HG02623 (cell line): Measurements from ENCODE around the gene KIRREL3.

Source experiments
- ATAC-seq: cut with Tn5 transposase; IDR thresholded peaks from one replicate; pipeline ENCODE4 v1.9.1; 2021; ENCODE audit warnings: moderate library complexity; ENCODE audit not compliant: unreplicated experiment

The KIRREL3 gene

DNA sequence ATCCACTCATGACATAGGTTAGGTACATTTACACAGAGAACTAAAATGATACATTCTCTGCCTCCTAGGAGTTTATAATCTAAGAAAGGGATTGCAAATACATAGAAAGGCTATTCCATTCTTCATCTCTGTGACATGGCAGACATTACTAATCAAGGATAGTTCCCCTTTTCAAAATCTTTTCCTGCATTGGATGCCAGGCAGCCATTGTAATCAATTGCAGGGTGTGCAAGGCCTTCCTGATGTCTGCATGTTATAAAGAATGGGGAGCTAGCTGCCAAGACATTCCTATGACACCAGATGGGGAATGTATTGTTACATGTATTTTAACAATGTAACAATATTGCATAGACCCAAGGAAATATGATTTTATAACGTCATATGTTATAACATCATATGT lies 82.0 kb downstream of the KIRREL3 start:
- ATAC-seq, result no peak

DNA sequence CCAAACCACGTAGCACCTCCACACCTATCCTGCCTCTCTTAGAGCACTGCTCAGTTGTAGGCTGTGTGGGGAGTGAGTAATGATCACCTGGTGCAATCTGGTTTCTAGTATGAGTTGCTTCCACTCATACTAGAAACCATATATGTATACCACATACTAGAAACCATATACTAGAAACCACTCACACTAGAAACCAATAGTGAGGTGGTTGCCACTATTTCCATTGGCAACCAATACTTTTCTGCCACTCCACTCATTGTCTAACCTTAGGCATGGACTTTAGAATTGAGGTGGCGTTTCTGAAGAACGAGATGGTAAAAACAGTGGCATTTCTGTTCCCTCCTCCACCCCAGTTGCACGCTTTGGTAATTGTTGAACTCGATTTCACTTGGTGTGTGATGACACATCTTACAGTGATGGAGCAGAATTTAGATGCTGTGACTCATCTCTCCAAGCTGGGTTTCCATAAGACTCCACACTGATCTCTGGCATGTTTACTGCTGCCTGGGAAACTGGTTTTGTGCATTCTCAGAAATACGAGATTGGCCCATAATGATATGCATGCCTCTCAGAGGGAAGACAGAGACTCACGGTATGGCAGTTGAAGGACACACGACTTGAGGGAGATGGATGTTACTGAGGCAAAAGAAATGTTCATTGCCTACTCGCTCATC lies 82.9 kb downstream of the KIRREL3 start:
- ATAC-seq, result peak; percentile 93

DNA sequence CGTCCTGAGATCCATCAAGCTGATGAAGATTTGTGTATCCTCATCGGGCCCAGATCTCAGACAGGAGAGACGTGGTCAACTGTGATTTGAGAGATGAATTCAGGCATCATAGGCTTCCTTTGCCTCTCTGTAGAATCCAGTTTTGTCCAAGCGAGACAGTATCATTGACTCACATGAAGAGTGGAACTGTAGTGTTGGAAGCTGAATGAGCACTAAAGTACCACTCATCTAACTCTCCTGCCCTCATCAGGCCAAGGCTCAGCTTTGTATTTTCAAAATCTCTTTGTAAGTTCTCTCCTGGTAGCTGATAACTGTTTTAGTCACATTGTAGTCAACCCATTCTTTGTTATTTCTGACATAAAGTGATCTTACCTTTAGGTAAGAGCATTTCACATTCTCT lies 85.1 kb downstream of the KIRREL3 start:
- no peak for ATAC-seq

DNA sequence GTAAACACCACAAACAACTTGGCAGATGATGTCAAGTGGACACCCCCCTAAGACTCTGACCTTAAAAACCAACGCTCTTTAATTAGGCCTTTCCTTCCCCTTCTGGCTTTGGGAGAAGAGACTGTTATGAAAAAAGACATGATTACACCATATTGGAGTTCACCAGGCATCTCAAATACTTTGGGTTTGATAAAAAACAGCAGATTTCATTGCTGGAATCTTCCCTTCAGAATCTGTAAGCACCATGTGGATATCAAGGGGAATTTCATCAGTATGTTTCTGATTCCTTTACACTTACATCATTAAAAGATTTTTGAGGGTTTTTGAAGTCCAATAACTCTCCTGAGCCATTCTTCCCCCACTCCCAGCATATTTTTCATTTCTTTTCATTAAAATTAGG lies 85.6 kb downstream of the KIRREL3 start:
- ATAC-seq, result no peak

DNA sequence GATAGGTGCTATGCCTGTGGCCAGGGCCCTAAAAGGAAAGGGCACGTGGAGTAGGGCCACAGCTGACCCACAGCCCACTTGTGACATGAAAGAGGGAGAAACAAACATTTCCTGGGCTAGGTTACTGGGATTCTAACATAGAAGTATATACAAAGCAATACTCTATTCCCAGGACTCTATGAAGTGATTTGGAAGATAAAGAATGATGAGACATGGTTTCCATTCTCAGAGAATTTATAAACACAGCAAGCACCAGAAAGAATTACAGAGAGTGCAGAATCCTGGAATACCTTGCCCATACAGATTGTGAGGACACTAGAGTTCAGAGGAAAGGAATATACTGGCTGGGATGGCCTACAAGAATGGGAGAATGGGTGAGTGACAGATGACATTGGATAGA lies 86.4 kb downstream of the KIRREL3 start:
- ATAC-seq, result no peak

DNA sequence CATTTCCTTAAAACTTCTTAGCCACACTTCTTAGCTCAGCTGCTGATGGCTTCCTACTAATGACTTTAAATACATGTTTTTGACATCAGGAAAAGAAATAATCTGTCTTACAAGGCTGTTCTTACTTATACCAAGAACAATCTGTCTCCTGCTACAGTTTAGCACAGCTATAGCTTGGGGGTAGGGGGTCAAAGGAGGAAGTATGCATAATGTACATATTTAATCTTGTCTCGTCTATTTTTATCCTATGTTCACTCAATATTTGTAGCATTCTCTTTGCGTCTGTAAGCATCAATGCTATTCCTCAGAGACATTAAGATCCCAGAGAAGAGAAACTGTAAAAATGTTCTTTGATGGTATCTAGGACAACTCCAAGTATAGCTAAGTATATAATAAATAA lies 96.0 kb downstream of the KIRREL3 start:
- ATAC-seq, result no peak

DNA sequence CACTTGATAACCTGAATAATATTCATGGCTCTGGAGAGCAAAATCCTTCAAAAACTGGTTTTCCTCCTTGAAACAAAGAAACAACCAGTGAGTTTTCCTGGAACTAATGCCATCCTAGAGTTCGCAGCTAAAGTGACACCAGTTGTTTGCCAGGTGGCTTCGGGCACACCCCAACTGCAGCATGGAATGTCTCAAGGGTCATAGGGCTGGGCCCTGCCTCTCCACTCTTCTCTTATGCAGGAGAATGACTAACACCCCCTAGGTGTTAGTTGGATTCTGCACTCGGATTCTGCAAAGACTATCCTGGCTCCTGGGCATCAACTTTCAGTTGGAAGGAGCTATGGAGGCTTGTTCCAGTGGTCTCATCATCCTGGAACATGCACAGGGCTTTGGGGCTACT lies 98.8 kb downstream of the KIRREL3 start:
- no peak for ATAC-seq

DNA sequence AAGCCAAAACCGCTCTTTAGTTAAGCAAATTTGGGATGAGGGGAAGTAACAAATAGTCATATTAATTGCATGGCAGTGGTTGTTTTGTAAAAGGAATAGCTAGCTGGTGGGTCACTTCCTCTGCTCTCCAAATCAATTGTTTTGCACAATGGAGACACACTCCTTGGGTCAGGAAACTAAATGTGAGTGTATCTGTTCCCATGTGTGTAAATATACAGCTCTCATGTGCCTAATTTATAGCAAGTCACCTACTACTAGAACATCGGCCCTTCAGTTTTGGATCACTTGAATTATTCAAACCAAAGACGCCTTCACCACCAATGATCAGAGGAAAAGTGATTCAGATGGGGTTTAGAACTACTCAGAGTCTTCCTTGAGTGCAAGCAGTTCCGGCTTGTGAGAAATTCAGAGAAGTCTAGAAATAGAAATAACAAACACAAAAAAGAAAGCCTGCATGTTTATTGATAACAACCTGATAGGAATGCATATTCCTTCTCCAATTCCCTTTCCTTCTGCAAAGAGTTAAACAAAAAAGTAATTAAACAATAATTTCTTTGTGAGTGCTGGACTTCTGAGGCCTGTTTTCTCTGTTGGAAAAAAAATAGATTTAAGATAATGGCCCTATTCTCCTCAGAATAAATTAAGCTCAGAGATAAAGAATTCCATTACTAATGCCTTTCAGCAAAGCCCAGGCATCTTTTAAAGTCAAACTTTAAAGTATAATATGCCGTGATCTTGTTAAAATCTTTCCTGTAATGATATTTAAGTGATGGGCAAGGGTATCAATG lies 100.4 kb downstream of the KIRREL3 start:
- no peak for ATAC-seq

DNA sequence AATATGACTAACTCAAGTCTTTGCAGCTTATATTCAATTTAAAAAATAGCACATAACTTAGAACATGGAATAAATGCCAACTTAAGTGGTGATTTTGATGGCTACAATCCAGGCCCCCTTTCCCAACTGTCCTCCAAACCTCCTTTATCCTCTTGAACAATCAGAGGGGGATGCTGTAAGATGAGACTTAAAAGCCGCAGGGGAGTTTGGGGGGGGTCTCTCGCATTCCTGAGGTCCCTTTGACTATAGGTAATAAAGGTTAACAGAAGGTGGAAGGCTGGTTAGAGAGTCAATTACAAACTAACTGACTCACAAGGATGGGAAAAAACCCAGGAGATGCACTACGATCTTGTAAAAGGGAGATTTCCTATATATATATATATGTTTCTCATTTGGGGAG lies 101.8 kb downstream of the KIRREL3 start:
- ATAC-seq, result no peak

DNA sequence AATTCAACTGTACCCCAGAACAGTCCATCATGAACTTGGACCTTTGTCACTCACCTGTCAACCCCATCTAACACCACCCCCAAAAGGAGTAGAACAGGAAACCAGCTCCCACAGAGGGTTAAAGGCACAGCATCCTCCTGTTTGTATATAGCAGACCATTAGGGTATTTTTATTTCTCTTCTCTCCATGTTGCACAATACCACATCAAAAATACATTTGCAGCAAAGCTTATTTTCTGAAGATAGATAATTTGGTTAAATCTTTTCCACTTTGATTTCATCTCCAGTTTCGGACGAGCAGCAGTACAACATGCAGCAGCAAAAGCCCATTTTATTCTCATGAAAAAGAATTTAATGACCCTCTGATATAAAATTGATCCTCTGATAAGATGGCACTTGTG lies 103.1 kb downstream of the KIRREL3 start:
- no peak for ATAC-seq

DNA sequence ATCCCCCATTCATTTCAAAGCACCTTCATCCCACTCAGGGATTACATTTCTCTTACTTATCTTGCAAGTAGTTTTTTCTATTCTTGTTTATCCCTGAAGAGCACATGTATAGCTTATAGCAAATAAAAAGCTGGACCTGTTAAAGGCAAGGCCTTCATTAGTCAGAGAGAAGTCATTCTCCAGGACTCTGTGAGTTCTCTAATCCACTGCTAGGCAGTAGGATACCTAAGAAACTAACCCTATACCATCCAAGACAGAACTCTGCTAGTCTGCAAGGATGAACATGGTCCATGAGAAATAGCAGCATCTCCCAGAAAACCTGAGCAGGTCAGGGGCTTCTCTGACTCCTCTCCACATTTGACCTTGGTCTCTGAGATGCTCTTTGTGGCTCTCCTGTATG lies 104.5 kb downstream of the KIRREL3 start:
- no peak for ATAC-seq

DNA sequence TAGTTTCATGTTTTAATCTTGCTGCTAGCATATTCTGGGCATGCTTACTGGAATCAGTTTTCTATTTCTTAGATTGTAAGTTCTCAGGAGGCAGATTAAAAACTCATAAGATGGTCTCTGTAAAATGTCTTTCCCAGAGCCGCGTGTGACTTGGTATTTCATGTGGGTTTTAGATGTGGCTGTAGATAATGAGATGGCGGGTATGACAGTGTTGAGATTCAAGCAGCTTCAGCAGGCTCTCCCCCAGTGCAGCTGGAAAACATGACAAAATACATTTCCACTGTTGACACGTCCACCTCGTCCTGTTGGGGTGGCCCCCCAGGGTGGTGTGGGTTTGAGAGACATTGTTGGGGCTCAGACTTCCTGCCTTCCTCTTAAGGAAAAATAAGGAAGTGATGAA lies 106.8 kb downstream of the KIRREL3 start:
- no peak for ATAC-seq

DNA sequence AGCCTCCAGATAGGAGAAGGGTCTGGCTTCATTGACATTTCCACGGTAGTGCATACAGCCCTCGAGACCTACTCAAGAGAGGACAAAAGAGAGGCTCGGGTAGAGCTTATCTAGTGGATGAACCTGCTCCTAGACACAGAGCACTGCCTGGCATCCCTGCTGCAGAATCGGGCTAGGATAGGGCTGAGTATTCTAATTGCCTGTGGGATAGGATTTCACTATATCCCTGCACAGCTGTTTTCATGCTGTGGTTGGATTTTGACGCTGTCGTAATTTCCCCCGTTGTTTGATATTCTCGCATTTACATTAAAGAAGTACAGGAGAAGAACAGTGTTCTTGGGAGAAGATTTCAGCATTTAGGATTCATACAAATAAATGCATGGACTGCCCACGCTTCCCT lies 107.8 kb downstream of the KIRREL3 start:
- ATAC-seq, result no peak

DNA sequence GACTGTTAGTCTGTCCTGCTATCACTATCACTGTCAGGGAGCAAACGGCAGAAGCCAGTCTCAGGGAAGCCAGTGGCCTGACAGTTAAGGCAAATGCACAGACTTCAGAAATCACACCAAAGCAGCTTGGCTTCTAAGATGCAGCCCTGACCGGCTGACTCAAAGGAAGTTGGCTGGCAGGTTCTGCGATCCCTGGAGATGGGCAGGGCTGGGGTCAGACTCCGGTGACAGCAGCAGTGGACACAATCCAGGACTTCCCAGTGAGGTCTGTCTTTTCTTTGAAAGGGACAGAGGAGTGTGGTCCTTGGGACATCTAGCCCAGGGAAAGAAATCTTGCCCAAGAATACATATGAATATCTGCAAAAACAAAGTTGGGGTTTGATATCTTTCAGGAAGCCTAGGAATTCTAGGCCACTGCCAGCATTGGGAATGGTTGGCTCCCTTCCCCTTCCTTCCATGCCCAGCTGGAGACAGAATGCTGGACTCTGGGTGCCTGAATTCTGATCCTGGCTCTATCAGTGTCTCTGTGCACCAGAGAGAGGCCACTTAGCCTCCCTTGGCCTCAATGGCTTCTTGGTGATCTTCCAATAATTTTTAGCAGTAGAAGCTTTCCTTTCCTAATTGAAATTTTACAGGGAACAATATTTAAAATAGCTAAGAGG lies 108.9 kb downstream of the KIRREL3 start:
- ATAC-seq, result no peak

DNA sequence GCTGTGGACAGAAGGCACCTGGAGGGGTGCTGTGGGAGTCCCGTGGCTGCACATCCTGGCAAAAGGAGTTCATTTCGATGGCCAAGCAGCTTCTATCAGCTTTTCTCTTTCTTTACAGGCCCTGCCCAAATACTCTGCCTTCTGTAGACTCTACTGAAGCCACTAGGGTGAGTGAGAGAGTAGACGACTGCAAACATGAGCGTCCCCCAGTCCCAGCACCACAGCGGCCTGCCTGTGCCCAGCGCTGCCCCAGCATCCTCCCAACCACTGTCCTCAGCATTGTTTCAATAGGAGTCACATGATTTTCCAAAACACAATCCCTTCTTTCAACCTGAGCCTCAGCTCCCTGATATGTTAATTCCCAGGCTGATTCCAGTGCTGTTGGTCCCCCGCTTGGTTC lies 110.0 kb downstream of the KIRREL3 start:
- no peak for ATAC-seq

DNA sequence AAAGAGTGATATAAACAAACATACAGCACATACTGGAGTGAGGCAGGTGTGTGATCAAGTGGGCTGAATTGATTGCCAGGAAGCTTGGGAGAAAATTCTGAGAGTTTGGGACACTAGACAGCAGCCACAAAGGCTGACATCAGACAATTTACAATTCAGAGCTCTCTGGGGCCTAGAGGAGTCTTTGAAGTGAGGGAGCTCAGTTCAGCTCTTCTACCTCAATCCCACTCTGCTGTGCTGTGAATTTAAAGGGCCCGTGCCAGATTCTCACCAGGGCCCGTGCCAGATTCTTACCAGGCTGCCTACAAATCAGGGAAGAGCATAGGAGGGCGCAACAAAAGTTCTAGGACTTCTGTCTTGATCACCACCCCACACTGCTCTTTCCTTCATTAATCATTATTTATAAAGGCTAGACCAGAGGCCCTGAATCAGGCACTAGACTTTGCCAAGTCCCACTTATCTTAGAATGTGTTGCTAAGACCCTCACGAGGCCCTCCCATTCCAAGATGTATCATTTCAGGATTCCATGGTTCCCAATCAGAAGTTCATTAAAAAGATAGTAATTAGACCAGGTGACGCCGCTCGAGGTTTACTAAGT lies 112.4 kb downstream of the KIRREL3 start:
- ATAC-seq, result no peak

DNA sequence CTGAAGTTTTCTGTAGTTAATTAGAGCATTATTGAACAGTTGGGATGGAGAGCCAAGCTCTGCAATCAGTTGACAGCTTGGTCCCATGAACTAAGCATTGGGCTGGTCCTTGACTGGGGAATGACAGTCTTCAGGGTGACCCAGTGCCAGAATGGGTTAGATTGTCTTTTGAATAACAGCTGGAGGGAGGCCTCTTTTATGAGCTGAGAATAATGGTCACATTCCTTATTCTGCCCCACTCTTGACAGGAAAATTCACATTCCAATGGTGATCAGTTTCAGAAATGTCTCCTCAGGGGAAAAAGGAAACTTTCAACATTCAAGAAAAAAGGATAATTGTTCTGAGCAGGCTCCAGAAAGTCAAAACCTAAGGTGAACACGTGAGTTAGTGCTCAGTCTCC lies 113.9 kb downstream of the KIRREL3 start:
- no peak for ATAC-seq

DNA sequence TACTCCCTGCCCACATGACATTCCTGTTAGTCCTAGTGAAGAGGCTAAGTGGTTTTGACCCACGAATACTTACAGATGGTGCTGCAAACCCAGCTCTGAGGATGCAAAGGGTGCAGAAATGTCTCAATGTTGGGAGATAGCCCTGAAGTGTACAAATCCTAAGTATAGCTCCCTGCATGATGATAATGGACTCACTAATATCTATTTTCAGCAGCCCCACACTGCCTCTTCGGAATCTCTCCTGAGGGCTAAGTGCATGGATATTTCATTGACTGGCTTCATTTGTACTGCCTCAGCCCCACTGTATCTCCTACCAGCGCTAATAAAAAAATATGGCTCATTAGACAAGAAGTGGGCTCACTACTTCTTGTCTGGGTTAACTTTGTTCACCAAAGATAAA lies 114.5 kb downstream of the KIRREL3 start:
- ATAC-seq, result no peak

DNA sequence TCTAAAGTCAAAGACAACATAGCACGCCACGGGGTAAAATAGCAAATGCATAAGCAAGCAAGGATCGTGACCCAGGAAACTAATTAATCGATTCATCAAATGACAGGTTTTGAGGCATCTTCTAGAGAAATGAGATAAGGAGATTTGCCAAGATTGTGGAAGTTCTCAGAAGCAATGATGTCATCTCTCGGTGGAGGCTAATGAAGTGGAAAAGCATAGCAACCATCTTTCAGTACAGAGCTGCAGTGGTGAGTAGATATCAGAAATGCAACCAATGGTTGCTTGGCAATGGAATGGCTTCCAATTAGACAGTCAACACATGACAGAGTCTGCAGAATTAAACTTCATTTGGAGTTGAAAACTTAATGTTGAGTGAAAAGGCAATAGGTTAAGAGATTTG lies 116.0 kb downstream of the KIRREL3 start:
- ATAC-seq, result no peak

DNA sequence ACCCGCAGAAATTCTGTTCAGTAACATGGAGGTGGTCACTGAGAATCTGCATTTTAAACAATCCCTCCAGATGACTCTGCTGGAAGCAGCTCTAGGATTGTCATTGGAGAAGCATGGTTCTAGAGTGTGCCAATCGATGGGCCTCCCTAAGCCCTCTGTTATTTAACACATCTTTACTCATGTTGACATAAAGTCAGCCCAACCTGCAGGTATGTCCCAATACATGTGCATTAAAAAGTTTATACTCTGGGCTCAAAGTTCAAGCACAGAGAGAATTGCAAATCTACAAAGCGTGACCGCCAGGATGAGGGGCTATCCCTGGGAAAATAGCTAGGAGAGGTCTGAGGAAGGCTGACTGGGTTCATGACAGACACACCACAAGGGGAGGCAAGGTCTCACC lies 116.4 kb downstream of the KIRREL3 start:
- no peak for ATAC-seq

DNA sequence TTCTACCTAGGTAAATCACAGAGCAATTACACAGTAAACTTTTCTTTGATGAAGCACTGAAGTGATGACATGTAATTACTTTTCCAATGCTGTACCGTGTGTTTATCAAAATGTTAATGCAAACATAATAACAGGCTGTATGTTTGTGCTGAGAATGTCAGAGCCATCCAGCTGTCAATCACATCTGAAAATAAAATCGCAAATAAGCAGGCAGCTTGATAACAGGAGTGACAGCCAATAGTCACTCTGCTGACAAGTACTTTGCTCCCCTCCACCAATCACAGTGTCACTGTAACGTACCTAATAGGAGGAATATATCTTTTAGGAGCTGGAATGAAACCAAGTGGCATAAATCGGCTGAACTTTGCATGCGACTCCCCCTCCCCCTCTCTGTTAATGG lies 119.7 kb downstream of the KIRREL3 start:
- ATAC-seq, result no peak

DNA sequence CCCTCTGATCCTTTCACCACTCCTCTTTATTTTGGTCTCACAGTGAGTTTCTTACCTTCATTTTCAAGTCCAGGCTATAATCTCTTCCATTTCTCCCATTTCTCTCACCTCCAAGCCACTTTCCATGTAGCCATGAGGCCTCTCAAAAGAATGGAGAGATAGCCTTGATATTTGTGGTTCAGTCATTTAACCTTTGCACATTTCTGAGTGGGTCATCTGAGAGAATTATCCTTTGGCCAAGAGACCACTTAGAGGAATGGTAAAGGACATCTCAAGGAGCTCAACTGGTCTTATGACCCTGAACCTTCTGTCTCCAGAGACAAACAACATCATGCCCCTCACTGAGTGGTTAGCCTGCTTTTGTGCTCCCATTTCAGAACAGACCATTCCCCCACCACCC lies 121.1 kb downstream of the KIRREL3 start:
- ATAC-seq, result no peak
